ENCODE results near the gene DOCK6. TPM values are rescaled to one million over a fixed set of nuclear protein-coding genes. Genes with fewer than 3 reads are reported as not detected.

The DOCK6 gene
- total RNA-seq, 1 experiment from 2014 or later, result 57.9 TPM

- no peak overlapping the region for H2BK20ac ChIP-seq (ENCODE audit: low read depth, low read length, poor library complexity, severe bottlenecking)
- no peak overlapping the region for H2AFZ ChIP-seq (ENCODE audit: low read length)
- no peak overlapping the region for H3K23ac ChIP-seq (ENCODE audit: insufficient read length, low read depth, low read length)
- no peak for DNase-seq
- H4K91ac ChIP-seq (ENCODE audit: insufficient read length, low read depth, low read length), result no peak overlapping the region
- no peaks in the 10 kb centered on the region for H3K79me1 ChIP-seq (ENCODE audit: insufficient read depth, low read depth, low read length, poor library complexity, severe bottlenecking)
- no peaks in the 10 kb centered on the region for H3K27me3 ChIP-seq (ENCODE audit: insufficient read depth, low read length)
- Mint-ChIP-seq H3K9me3 (no peaks in the 10 kb centered on the region), H3K4me1 (peaks cover 12 to 23% of the 10 kb centered on the region in 2 experiments), H3K4me3 (no peak overlapping the region), H3K27me3 (ENCODE audit: low read depth) (peaks cover 2% of the 10 kb centered on the region; the same call in 1 of the 2 replicates), H3K36me3 (ENCODE audit: insufficient read depth in 1 of 3, low read depth in 3 of 3) (no peaks in the 10 kb centered on the region; a peak in 1 of 7 replicates), H3K27ac (peak overlapping the region in 2 of 3 experiments; percentile 34 to 38; a peak in 2 of 7 replicates)
- no peak overlapping the region for H3K18ac ChIP-seq (ENCODE audit: insufficient read length, low read depth, low read length)
- no peak overlapping the region for H4K8ac ChIP-seq (replicated peaks; ENCODE audit: insufficient read length, low read depth, low read length)
- no peak overlapping the region for H2BK120ac ChIP-seq (ENCODE audit: low read depth, low read length, poor library complexity, severe bottlenecking)
- H3K4me1 ChIP-seq (ENCODE audit: insufficient read depth, low read length), result no peaks in the 10 kb centered on the region
- no peak overlapping the region for H3K27ac ChIP-seq (ENCODE audit: insufficient read length, low read depth, low read length)
- no peak overlapping the region for H3K9ac ChIP-seq (ENCODE audit: extremely low read depth, insufficient read length, low read length)
- no peak overlapping the region for H2BK5ac ChIP-seq (ENCODE audit: insufficient read length, low read length)
- H3K4ac ChIP-seq (ENCODE audit: low read depth, low read length), result no peak overlapping the region
- H3K9me3 ChIP-seq (ENCODE audit: control insufficient read depth, low read depth, low read length), result no peaks in the 10 kb centered on the region
- no peak overlapping the region for H3K56ac ChIP-seq (ENCODE audit: insufficient read length, low read depth, low read length)
- H2BK15ac ChIP-seq (ENCODE audit: low read depth, low read length), result no peak overlapping the region
- H3K79me2 ChIP-seq (ENCODE audit: insufficient read depth, low read length), result no peaks in the 10 kb centered on the region
- H2AK5ac ChIP-seq (ENCODE audit: insufficient read length, low read length), result no peak overlapping the region
- H4K5ac ChIP-seq (ENCODE audit: insufficient read length, low read depth, low read length), result no peak overlapping the region
- H3T11ph ChIP-seq (ENCODE audit: low read length), result no peak overlapping the region
- H2BK12ac ChIP-seq (ENCODE audit: insufficient read length, low read depth, low read length), result no peak overlapping the region
- no CpG with 5 or more reads among the region's 6 CpGs for WGBS (ENCODE audit: extremely low coverage, insufficient read length, low lambda C conversion rate)
- H3K4me2 ChIP-seq (ENCODE audit: insufficient read depth, insufficient read length, low read length), result no peak overlapping the region
- H3K14ac ChIP-seq (ENCODE audit: insufficient read depth, low read length), result no peak overlapping the region
- H4K20me1 ChIP-seq (ENCODE audit: control insufficient read depth, insufficient read depth, insufficient read length), result no peaks in the 10 kb centered on the region
- peaks cover 9% of the 10 kb centered on the region for H3K23me2 ChIP-seq (ENCODE audit: insufficient read length, low read depth, low read length, poor library complexity, severe bottlenecking)
- TF ChIP-seq CTCF (conservative IDR thresholded peaks at IDR 0.05), result no peak
Measured at GRCh38 chr19:11265177-11265784, 3.0 kb upstream of the DOCK6 start.

Measured in H9 (cell line).